HK-2 (cell line): ENCODE results near the gene NTRK2.

ENCODE experiments used
- DNase-seq: peaks from one replicate; pipeline ENCODE4 v3.0.0-alpha.2; 2018; ENCODE audit not compliant: unreplicated experiment

Gene NTRK2

GRCh38 chr9:84974258-84974657 lies 304.7 kb downstream of the NTRK2 start:
- DNase-seq, result no peak

GRCh38 chr9:84974855-84975254 lies 305.3 kb downstream of the NTRK2 start:
- DNase-seq, result no peak

GRCh38 chr9:84975926-84976325 lies 306.4 kb downstream of the NTRK2 start:
- DNase-seq, result no peak

GRCh38 chr9:84978661-84979060 lies 309.1 kb downstream of the NTRK2 start:
- no peak for DNase-seq

GRCh38 chr9:84983749-84984148 lies 314.2 kb downstream of the NTRK2 start:
- DNase-seq, result no peak

GRCh38 chr9:84988621-84989020 lies 319.1 kb downstream of the NTRK2 start:
- no peak for DNase-seq

GRCh38 chr9:84990416-84990815 lies 320.9 kb downstream of the NTRK2 start:
- DNase-seq, result no peak

- no peak for DNase-seq
These were observed 321.5 kb downstream of the NTRK2 start for GRCh38 chr9:84990850-84991513.

- no peak for DNase-seq
These were observed 322.0 kb downstream of the NTRK2 start for GRCh38 chr9:84991514-84991870.

- DNase-seq, result no peak
These were observed 322.9 kb downstream of the NTRK2 start for GRCh38 chr9:84992381-84992780.

GRCh38 chr9:84993105-84993504 lies 323.6 kb downstream of the NTRK2 start:
- no peak for DNase-seq

- no peak for DNase-seq
These were observed 326.5 kb downstream of the NTRK2 start for GRCh38 chr9:84996029-84996428.

GRCh38 chr9:84996716-84997115 lies 327.2 kb downstream of the NTRK2 start:
- DNase-seq, result no peak

GRCh38 chr9:84997472-84997871 lies 327.9 kb downstream of the NTRK2 start:
- no peak for DNase-seq

- DNase-seq, result no peak
These were observed 329.1 kb downstream of the NTRK2 start for GRCh38 chr9:84998639-84999038.

- no peak for DNase-seq
These were observed 330.3 kb downstream of the NTRK2 start for GRCh38 chr9:84999788-85000187.

GRCh38 chr9:85001925-85002324 lies 332.4 kb downstream of the NTRK2 start:
- no peak for DNase-seq

GRCh38 chr9:85004818-85005413 lies 335.4 kb downstream of the NTRK2 start:
- no peak for DNase-seq

- DNase-seq, result no peak
These were observed 338.2 kb downstream of the NTRK2 start for GRCh38 chr9:85007748-85008147.

- DNase-seq, result no peak
These were observed 338.7 kb downstream of the NTRK2 start for GRCh38 chr9:85008215-85008614.

GRCh38 chr9:85009251-85009650 lies 339.7 kb downstream of the NTRK2 start:
- DNase-seq, result no peak

GRCh38 chr9:85013703-85014102 lies 344.2 kb downstream of the NTRK2 start:
- no peak for DNase-seq

GRCh38 chr9:85014292-85014691 lies 344.8 kb downstream of the NTRK2 start:
- no peak for DNase-seq
